ENCODE data around the gene CNN3.

CNN3 gene

GRCh38 chr1:94894630-94895029 is 32.3 kb downstream of the CNN3 start:
- POLR2A ChIA-PET, result no interaction called here
- CTCF ChIA-PET, result interaction anchor here (0.8 to 11.0 kb wide), 4 partner anchors 24 to 147 kb away, joined by 3 to 84 read pairs (median 5); no protein-coding TSS in a partner anchor
- H3K4me3 ChIP-seq (ENCODE audit: low read depth, low read length), result no peak overlapping the region
- DNase-seq (ENCODE audit: low read depth, low spot score), result no peak
- TF ChIP-seq CTCF (IDR thresholded peaks at IDR 0.05; ENCODE audit: insufficient read depth, low read length, missing control alignments), result no peak

GRCh38 chr1:94892604-94893254 is 34.2 kb downstream of the CNN3 start:
- POLR2A ChIA-PET, result interaction anchor here (1.1 to 1.3 kb wide), 2 partner anchors 11 to 141 kb away, joined by 3 read pairs; no protein-coding TSS in a partner anchor
- H3K4me3 ChIP-seq (ENCODE audit: low read depth, low read length), result no peak overlapping the region
- no peak for DNase-seq (ENCODE audit: low read depth, low spot score)
- CTCF ChIA-PET, result interaction anchor here (0.7 to 2.2 kb wide), 8 partner anchors 14 to 155 kb away, joined by 3 to 13 read pairs (median 5); no protein-coding TSS in a partner anchor
- TF ChIP-seq CTCF (IDR thresholded peaks at IDR 0.05; ENCODE audit: insufficient read depth, low read length, missing control alignments), result no peak

GRCh38 chr1:94888201-94888600 is 38.7 kb downstream of the CNN3 start:
- ChIA-PET CTCF (interaction anchor here (1.0 to 2.7 kb wide), 3 partner anchors 34 to 173 kb away, joined by 3 to 9 read pairs (median 4); no protein-coding TSS in a partner anchor), POLR2A (no interaction called here)
- no peak for DNase-seq (ENCODE audit: low read depth, low spot score)
- H3K4me3 ChIP-seq (ENCODE audit: low read depth, low read length), result no peak overlapping the region
- no peak for TF ChIP-seq CTCF (IDR thresholded peaks at IDR 0.05; ENCODE audit: insufficient read depth, low read length, missing control alignments)

GRCh38 chr1:94887603-94888171 is 39.2 kb downstream of the CNN3 start:
- H3K4me3 ChIP-seq (ENCODE audit: low read depth, low read length), result no peak overlapping the region
- POLR2A ChIA-PET, result no interaction called here
- CTCF ChIA-PET, result interaction anchor here (1.0 to 3.6 kb wide), 3 partner anchors 154 to 173 kb away, joined by 3 to 13 read pairs (median 4); no protein-coding TSS in a partner anchor
- TF ChIP-seq CTCF (IDR thresholded peaks at IDR 0.05; ENCODE audit: insufficient read depth, low read length, missing control alignments), result no peak
- no peak for DNase-seq (ENCODE audit: low read depth, low spot score)

- ChIA-PET CTCF (interaction anchor here (1.2 to 3.6 kb wide), 3 partner anchors 155 to 174 kb away, joined by 3 to 13 read pairs (median 10); no protein-coding TSS in a partner anchor), POLR2A (no interaction called here)
Measured at GRCh38 chr1:94887106-94887505, 39.8 kb downstream of the CNN3 start.

More at GRCh38 chr1:94887106-94887505, 39.8 kb downstream of the CNN3 start:
- no peak for DNase-seq (ENCODE audit: low read depth, low spot score)
- no peak overlapping the region for H3K4me3 ChIP-seq (ENCODE audit: low read depth, low read length)
- no peak for TF ChIP-seq CTCF (IDR thresholded peaks at IDR 0.05; ENCODE audit: insufficient read depth, low read length, missing control alignments)
